Stimulated activated CD4-positive, alpha-beta T cell treated with anti-CD3 and anti-CD28 coated beads, Interleukin-4, amount 100 ng/mL, for 1 hour (primary cell): ENCODE results near the gene CENPS.
"Not testable (repeated sequence)": the region's sequence is repeated elsewhere in the genome, so short reads cannot be mapped to it uniquely, and the experiment has no call there.

ENCODE experiments used
- DNase-seq: peaks from one replicate; pipeline ENCODE4 v3.0.0-alpha.2; 2020

Gene CENPS

GRCh38 chr1:10430216-10431069 lies at the start of gene CENPS:
TSS of gene CENPS (plus strand) at chr1:10430433. CDS start at chr1:10430518, 85 bp downstream.
- peak; percentile 96 for DNase-seq

GRCh38 chr1:10380594-10381275 lies 49.5 kb upstream of the CENPS start:
- no peak for DNase-seq

- DNase-seq = no peak
Measured at GRCh38 chr1:10383630-10384029, 46.6 kb upstream of the CENPS start.

GRCh38 chr1:10384219-10384618 lies 46.0 kb upstream of the CENPS start:
- no peak for DNase-seq

DNA sequence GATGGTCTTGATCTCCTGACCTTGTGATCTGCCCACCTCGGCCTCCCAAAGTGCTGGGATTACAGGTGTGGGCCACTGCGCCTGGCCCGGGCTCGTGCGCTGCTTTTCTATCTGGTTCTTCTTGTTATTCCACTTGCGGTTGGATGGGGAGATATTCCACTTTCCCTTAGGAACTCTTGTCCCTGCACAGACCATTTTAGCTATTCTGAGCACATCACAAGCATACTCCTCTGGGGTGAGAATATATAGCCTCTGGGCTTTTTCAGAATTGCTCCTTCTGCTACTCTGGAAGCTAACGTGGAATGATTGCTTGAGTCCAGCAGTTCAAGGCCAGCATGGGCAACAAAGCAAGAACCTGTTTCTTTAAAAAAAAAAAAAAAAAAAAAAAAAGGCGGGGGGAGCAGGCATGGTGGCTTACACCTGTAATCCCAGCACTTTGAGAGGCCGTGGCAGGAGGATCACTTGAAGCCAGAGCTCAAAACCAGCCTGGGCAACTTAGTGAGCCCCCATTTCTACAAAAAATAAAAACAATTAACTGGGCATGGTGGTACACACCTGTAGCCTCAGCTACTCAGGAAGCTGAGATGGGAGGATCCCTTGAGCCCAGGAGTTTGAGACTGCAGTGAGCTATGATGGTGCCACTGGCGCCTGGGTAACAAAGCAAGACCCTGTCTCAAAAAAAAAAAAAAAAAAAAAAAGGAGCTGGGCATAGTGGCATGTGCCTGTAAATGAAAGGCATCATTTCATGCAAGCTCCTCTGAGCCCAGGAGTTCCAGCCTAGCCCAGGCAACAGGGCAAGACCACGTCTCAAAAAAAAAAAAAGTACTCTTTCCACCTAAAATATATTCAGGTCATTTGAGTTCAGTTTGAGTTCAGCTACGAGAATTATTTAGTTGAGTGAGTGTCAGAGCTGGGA lies 43.2 kb upstream of the CENPS start:
- DNase-seq = no peak

DNA sequence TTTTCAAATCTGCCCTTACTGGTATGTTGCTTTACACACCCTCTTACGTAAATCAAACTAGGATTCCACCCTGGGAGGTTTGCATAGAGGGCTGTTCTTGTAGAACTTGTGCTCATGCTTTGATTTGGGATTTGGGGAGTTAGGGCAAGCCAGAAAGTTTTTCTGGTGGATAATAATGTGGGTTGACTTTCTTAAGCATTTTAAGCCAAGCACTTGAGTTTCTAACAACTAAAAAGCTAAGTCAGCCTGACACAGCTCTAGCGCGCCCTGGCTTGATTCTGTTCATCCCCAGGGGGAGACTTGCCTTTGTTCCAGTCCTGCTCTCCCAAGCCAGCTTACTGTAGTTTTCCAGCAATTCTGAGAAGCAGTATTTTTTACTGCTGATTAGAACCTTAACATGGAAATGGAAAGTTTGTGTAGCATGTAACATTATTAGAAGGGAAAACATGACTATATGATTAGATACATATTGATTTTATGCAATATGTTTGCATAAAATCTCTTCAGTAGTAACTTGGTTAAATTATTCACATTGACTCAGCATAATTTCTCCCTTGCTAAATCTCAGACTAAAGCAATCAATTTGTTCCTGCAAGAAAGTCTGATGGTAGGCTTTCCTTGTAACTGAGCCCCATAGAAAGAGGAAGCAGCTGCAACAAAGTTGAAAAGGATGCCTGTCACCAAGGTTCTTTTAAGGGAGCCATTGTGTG lies 42.4 kb upstream of the CENPS start:
- DNase-seq = no peak

DNA sequence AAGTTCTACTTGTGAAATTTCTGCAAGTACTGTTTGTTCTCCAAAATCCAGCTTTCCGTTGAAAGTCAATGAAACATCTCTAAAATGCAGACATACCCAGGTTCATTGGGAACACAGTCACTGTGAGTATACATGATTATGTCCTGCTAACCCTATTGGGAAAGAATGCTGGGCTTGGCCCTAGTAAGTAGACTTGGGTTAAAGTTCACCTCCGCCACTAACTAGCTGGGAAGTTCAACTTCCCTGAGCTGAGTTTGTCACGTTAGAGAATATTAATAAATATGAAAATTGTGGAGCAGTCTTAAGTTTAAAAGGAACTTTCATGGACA lies 41.9 kb upstream of the CENPS start:
- DNase-seq = no peak

- DNase-seq = no peak
Measured at GRCh38 chr1:10389271-10389973, 40.8 kb upstream of the CENPS start.

- DNase-seq = no peak
Measured at GRCh38 chr1:10396870-10397269, 33.4 kb upstream of the CENPS start.

DNA sequence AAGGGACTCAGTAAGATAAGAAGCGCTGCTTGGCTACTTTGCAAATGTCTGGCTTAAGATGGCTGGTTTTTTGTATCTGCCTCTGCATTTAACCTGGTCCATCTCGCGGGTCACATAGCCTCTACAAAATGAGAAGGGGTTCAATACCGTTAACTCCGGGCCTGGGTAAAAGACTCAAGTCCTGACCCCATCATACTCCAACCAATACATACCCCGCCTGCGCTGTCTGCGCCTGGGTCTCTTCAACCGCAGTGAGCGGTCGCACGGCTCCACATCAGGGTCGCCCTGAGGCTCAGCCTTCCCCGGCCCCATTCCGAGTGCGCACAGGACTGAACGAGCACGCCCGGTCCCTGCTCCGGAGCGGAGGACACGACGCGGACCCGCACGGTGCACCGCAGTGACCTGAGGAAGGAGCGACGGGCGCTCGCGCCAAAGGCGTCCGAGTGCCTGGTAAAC lies 31.9 kb upstream of the CENPS start:
- no peak for DNase-seq

- DNase-seq = peak; percentile 98
Measured at GRCh38 chr1:10398734-10399443, 31.3 kb upstream of the CENPS start, which contains the start of gene PGD. TSS of gene PGD (plus strand) at chr1:10399064. CDS start at chr1:10399118, 54 bp downstream.

DNA sequence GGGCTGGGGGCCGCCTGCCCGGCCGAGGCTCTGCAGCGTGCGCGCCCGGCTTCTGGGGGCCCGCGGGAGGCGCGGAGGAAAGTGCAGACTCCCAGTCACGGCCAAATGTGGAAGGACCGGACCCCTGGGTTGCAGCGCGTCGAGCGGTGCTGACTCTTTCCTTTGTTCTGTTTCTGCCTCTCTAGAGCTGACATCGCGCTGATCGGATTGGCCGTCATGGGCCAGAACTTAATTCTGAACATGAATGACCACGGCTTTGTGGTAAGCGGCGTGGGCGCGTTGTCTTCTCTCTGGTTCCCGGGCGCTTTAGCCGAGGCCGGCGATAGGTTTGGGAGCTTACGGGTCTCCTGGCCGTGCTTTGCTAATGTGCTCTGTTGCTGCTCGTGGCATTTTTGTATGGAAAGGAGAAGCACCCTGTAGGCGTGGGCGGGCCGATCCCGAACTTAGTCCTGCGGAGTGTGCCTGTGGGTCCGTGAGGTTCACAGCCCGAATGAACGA lies 30.7 kb upstream of the CENPS start:
- peak; percentile 11 for DNase-seq

DNA sequence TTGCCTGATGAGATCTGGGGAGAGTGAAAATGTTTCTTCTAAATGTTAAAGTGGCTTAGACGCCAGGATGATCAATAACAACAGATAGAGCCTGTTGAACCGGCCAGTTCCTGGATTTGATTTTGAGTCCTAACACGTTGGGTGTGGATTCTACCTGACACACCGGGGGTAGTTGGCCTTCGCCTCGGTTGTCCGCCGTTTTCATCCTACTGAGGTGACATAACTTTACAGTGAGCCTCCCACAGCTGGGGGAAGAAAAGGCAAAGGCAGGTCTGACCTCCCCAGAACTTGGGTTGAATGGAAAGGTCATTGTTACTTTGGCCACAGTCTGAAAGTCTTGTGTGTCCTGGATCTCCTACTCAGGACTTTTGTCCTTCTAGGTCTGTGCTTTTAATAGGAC lies 30.2 kb upstream of the CENPS start:
- no peak for DNase-seq

DNA sequence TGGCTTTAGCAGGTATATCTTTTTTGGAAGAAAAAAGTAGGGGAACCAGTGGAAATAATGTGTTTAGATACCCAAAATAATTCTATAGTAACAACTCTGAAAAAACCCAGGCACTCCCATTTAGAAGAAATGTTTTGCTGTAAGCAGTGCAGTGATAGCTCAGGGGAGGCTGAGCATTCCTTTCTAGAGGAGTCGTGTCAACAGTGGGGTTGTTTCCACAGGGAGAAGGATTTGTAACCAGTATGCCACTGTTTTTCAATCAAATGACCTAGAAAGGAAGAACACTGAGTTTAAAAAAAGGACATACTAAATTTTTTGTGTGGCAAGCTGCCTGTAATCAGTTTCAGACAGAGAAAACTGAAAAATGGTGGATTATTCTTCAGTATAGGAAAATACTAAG lies 29.0 kb upstream of the CENPS start:
- DNase-seq = no peak

- no peak for DNase-seq
Measured at GRCh38 chr1:10402729-10403274, 27.4 kb upstream of the CENPS start.

- DNase-seq = no peak
Measured at GRCh38 chr1:10407201-10407600, 23.0 kb upstream of the CENPS start.

GRCh38 chr1:10415211-10415930 lies 14.9 kb upstream of the CENPS start:
- no peak for DNase-seq

GRCh38 chr1:10415967-10416366 lies 14.3 kb upstream of the CENPS start:
- DNase-seq = not testable (repeated sequence)

- not testable (repeated sequence) for DNase-seq
Measured at GRCh38 chr1:10418741-10419140, 11.5 kb upstream of the CENPS start.

DNA sequence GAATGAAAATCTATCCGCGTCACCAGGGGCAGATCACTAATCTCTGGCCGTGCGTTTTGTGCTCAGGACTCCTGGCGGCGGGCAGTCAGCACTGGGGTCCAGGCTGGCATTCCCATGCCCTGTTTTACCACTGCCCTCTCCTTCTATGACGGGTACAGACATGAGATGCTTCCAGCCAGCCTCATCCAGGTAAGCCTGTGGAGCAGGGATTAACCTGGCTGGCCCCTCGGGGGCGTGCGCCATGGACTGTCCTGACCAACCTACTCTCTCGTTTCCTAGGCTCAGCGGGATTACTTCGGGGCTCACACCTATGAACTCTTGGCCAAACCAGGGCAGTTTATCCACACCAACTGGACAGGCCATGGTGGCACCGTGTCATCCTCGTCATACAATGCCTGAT lies 10.9 kb upstream of the CENPS start:
- no peak for DNase-seq
